Ascending aorta (tissue), 2 donors: ENCODE data around the gene AR. TPM values are rescaled to one million over a fixed set of nuclear protein-coding genes. Genes with fewer than 3 reads are reported as not detected.

Experiments used
- DNase-seq, 2 donors: peaks; one replicate each; pipeline ENCODE4 v3.0.0-alpha.2; 2019; ENCODE audit warnings: low spot score in 2 of 2
- H3K27ac ChIP-seq, 2 donors: fragments of 200-600 bp; sonication (generic); one replicate each; pipeline ENCODE4 v1.5.1; 2016 to 2017; ENCODE audit warnings: mild to moderate bottlenecking in 1 of 2
- H3K27me3 ChIP-seq: fragments of 200-600 bp; sonication (generic); one replicate; pipeline ENCODE4 v1.5.1; 2017
- H3K36me3 ChIP-seq, 2 donors: fragments of 200-600 bp; sonication (generic); one replicate each; pipeline ENCODE4 v1.5.1; 2016
- H3K4me1 ChIP-seq, 2 donors: fragments of 200-600 bp; sonication (generic); one replicate each; pipeline ENCODE4 v1.5.1; 2016 to 2017; ENCODE audit warnings: mild to moderate bottlenecking in 1 of 2
- H3K4me3 ChIP-seq, 2 donors: fragments of 200-600 bp; sonication (generic); one replicate each; pipeline ENCODE4 v1.5.1; 2016 to 2017; ENCODE audit warnings: mild to moderate bottlenecking in 1 of 2
- H3K9me3 ChIP-seq, 2 donors: fragments of 200-600 bp; sonication (generic); one replicate each; pipeline ENCODE4 v1.5.1; 2016
- intact Hi-C: fragments of 100-400 bp; cut with DNase I; formaldehyde crosslinking; loops from one replicate; pipeline ENCODE4 v1.15.1; 2023
- total RNA-seq: library from RNA; depleted of rRNA; stranded (reverse); fragments of >200 nt; gene quantifications from one replicate; pipeline ENCODE4 v1.1.0, GENCODE V29; 2016
- TF ChIP-seq, protein P1 (sequence below), 3 experiments: fragments of 200-600 bp in 2 of 3; fragments of 450-650 bp in 1 of 3; sonication (generic) in 2 of 3; IDR thresholded peaks; one replicate each; pipeline ENCODE4 v1.5.1; 2016 to 2019; ENCODE audit warnings: antibody characterized with exemption in 3 of 3, mild to moderate bottlenecking in 1 of 3, moderate library complexity in 1 of 3

AR gene, protein sequence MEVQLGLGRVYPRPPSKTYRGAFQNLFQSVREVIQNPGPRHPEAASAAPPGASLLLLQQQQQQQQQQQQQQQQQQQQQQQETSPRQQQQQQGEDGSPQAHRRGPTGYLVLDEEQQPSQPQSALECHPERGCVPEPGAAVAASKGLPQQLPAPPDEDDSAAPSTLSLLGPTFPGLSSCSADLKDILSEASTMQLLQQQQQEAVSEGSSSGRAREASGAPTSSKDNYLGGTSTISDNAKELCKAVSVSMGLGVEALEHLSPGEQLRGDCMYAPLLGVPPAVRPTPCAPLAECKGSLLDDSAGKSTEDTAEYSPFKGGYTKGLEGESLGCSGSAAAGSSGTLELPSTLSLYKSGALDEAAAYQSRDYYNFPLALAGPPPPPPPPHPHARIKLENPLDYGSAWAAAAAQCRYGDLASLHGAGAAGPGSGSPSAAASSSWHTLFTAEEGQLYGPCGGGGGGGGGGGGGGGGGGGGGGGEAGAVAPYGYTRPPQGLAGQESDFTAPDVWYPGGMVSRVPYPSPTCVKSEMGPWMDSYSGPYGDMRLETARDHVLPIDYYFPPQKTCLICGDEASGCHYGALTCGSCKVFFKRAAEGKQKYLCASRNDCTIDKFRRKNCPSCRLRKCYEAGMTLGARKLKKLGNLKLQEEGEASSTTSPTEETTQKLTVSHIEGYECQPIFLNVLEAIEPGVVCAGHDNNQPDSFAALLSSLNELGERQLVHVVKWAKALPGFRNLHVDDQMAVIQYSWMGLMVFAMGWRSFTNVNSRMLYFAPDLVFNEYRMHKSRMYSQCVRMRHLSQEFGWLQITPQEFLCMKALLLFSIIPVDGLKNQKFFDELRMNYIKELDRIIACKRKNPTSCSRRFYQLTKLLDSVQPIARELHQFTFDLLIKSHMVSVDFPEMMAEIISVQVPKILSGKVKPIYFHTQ
- total RNA-seq = 16.3 TPM

DNA sequence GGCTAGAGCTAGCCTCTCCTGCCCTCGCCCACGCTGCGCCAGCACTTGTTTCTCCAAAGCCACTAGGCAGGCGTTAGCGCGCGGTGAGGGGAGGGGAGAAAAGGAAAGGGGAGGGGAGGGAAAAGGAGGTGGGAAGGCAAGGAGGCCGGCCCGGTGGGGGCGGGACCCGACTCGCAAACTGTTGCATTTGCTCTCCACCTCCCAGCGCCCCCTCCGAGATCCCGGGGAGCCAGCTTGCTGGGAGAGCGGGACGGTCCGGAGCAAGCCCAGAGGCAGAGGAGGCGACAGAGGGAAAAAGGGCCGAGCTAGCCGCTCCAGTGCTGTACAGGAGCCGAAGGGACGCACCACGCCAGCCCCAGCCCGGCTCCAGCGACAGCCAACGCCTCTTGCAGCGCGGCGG is at the start of gene AR:
AR (plus strand) TSS at position 204 of the 400 bp plus-strand sequence. CDS start 1,126 bp downstream, outside the sequence.
- no peaks in the 10 kb centered on the region for H3K36me3 ChIP-seq
- H3K4me1 ChIP-seq = no peaks in the 10 kb centered on the region
- no peaks in the 10 kb centered on the region for H3K9me3 ChIP-seq
- peak; percentile 17 to 83 for DNase-seq
- intact Hi-C loops = loop anchor here (10.0 kb wide), 1 partner anchor 241 kb away; no protein-coding TSS in a partner anchor
- H3K4me3 ChIP-seq = peak within 1 kb of the TSS; percentile 42 to 68
- TF ChIP-seq, protein P1, sequence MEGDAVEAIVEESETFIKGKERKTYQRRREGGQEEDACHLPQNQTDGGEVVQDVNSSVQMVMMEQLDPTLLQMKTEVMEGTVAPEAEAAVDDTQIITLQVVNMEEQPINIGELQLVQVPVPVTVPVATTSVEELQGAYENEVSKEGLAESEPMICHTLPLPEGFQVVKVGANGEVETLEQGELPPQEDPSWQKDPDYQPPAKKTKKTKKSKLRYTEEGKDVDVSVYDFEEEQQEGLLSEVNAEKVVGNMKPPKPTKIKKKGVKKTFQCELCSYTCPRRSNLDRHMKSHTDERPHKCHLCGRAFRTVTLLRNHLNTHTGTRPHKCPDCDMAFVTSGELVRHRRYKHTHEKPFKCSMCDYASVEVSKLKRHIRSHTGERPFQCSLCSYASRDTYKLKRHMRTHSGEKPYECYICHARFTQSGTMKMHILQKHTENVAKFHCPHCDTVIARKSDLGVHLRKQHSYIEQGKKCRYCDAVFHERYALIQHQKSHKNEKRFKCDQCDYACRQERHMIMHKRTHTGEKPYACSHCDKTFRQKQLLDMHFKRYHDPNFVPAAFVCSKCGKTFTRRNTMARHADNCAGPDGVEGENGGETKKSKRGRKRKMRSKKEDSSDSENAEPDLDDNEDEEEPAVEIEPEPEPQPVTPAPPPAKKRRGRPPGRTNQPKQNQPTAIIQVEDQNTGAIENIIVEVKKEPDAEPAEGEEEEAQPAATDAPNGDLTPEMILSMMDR (IDR thresholded peaks at IDR 0.05) = no peak
- H3K27me3 ChIP-seq = no peaks in the 10 kb centered on the region
- H3K27ac ChIP-seq = peak within 1 kb of the TSS; percentile 70 to 79

DNA sequence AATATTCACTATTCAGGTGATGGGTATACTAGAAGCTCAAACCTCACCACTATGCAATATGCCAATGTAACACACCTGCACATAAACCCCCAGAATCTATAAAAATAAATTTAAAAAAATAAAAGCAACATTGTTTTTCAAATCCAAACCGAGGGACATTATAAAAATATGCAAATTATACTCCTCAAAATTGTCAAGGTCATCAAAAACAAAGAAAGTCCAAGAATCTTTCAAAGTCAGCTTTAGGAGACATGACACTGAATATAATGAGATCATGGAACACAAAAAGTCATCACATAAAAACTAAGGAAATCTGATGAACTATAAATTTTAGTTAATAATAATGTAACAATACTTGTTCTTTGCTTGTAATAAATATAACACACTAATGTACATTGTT is 43.2 kb upstream of the AR start:
- Histone ChIP-seq H3K4me1 (no peaks in the 10 kb centered on the region), H3K27ac (no peak overlapping the region), H3K36me3 (no peaks in the 10 kb centered on the region), H3K4me3 (no peak overlapping the region), H3K27me3 (no peaks in the 10 kb centered on the region), H3K9me3 (peaks cover 0 to 3% of the 10 kb centered on the region in 2 donors)
- TF ChIP-seq, protein P1 (IDR thresholded peaks at IDR 0.05) = no peak
- intact Hi-C loops = no loop called here
- no peak for DNase-seq

DNA sequence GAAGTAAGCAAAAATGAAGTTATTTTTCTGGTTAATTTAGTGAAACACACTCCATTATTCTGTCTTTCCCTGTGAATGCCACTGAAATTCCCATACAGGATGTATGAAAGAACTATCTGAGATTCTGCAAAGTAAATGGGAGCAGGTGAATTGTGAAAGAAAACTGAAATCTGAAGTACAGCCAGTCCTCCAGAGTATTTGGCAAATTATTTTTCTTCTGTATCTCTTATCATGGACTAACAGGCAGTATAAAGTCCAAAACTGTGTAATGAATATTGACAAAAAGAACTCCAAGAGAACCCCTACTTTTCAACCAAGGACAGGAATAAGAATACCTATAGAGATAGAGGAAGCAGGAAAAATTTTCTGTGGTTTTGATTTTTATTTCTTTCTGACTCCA is 40.8 kb upstream of the AR start:
- no peak for DNase-seq
- Histone ChIP-seq H3K4me3 (no peak overlapping the region), H3K4me1 (no peaks in the 10 kb centered on the region), H3K36me3 (no peaks in the 10 kb centered on the region), H3K9me3 (peaks cover 10 to 14% of the 10 kb centered on the region in 2 donors), H3K27ac (no peak overlapping the region), H3K27me3 (no peaks in the 10 kb centered on the region)
- TF ChIP-seq, protein P1 (IDR thresholded peaks at IDR 0.05) = no peak
- intact Hi-C loops = no loop called here

DNA sequence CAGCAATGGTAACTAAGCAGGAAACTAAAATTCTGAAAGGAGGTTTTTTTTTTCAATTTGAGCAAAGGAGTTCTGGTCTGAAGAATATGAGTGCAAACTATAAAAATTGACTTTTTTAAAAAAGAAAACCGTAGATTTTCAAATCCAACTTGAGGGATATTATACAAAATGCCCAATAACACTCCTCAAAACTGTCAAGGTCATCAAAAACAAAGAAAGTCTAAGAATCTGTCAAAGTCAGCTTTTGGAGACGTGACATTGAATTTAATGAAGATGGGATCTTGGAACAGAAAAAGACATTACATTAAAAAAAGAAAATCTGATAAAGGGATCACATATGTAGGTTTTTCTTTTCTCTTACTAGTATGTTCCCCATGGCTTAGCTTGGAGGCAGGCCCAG is 40.4 kb upstream of the AR start:
- no peaks in the 10 kb centered on the region for H3K27me3 ChIP-seq
- H3K36me3 ChIP-seq = no peaks in the 10 kb centered on the region
- no peak overlapping the region for H3K4me3 ChIP-seq
- no peak overlapping the region for H3K27ac ChIP-seq
- H3K4me1 ChIP-seq = no peaks in the 10 kb centered on the region
- no peak for DNase-seq
- peaks cover 10 to 14% of the 10 kb centered on the region in 2 donors for H3K9me3 ChIP-seq
- intact Hi-C loops = no loop called here
- TF ChIP-seq, protein P1 (IDR thresholded peaks at IDR 0.05) = no peak

DNA sequence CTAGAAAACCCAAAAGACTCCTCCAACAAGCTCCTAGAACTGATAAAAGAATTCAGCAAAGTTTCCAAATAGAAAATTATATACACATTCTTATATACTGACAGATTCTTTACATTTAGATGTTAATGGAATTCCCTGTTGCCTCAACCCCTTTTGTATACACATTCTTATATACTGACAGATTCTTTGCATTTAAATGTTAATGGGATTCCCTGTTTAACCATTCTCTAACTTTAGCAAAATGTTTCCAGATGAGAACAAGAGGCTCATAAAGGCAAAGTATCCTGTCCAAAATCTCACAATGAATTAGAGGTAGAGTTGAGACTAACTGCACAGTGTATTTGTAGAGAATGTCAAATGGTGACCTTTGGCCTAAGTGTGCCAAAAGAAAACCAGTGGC is 23.1 kb upstream of the AR start:
- no peaks in the 10 kb centered on the region for H3K36me3 ChIP-seq
- no peak overlapping the region for H3K4me3 ChIP-seq
- no peak overlapping the region for H3K27ac ChIP-seq
- H3K27me3 ChIP-seq = no peaks in the 10 kb centered on the region
- peaks cover 0 to 2% of the 10 kb centered on the region in 2 donors for H3K4me1 ChIP-seq
- intact Hi-C loops = no loop called here
- no peak for DNase-seq
- H3K9me3 ChIP-seq = no peaks in the 10 kb centered on the region
- TF ChIP-seq, protein P1 (IDR thresholded peaks at IDR 0.05) = no peak
